Endothelial cell of umbilical vein (primary cell): ENCODE data around the gene RABGAP1. TPM values are rescaled to one million over a fixed set of nuclear protein-coding genes. Genes with fewer than 3 reads are reported as not detected.

ENCODE experiments used
- BruUV-seq: library from RNA; stranded (reverse); fragments of 400-500 nt; replicated peaks from 2 replicates; lab custom pipeline; 2021; lab: Mats Ljungman, UMichigan
- CTCF ChIA-PET: fragments of 300-600, 350-600 bp; sonication (Branson Sonifier 250); formaldehyde crosslinking; loops from one replicate; lab custom pipeline; 2021; ENCODE audit warnings: antibody characterized with exemption, inconsistent platforms; lab: Charles Lee
- POLR2A ChIA-PET: fragments of 300-600, 350-600 bp; sonication (Branson Sonifier 250); formaldehyde crosslinking; loops from one replicate; lab custom pipeline; 2021; ENCODE audit warnings: antibody characterized with exemption, inconsistent platforms; lab: Charles Lee
- DNase-seq: peaks from one replicate; pipeline ENCODE4 v3.0.0-alpha.2; 2011; ENCODE audit warnings: low read depth, low spot score
- FAIRE-seq: peaks from 2 replicates; lab custom pipeline; 2011; peaks lifted over from hg19 to GRCh38; lab: Jason Lieb, UNC
- H2AFZ ChIP-seq: 2 replicates; pipeline ENCODE4 v1.6.0; 2012; ENCODE audit warnings: low read depth, low read length, control low read depth, inconsistent platforms
- H3K27ac ChIP-seq: 2 replicates; pipeline ENCODE4 v1.5.1; 2011; ENCODE audit warnings: low read depth, mild to moderate bottlenecking, control low read depth, low read length, moderate library complexity; ENCODE audit not compliant: insufficient read depth
- H3K27me3 ChIP-seq, 2 experiments: 2 replicates each; pipeline versions ENCODE4 v1.6.0 to v1.6.1; 2011; ENCODE audit warnings: low read length in 2 of 2, mixed read lengths in 1 of 2; ENCODE audit not compliant: control insufficient read depth in 2 of 2, insufficient read depth in 2 of 2
- H3K36me3 ChIP-seq, 2 experiments: 2 replicates in 1 of 2; 3 replicates in 1 of 2; pipeline ENCODE4 v1.5.1; 2011; ENCODE audit warnings: low read length in 2 of 2, mild to moderate bottlenecking in 1 of 2, moderate library complexity in 1 of 2; ENCODE audit not compliant: control insufficient read depth in 2 of 2, insufficient read depth in 2 of 2; ENCODE audit errors: extremely low read depth in 1 of 2
- H3K4me1 ChIP-seq: 3 replicates; pipeline ENCODE4 v1.5.1; 2011; ENCODE audit warnings: mild to moderate bottlenecking, low read length; ENCODE audit not compliant: control insufficient read depth, insufficient read depth; ENCODE audit errors: extremely low read depth
- H3K4me2 ChIP-seq: 2 replicates; pipeline ENCODE4 v1.6.1; 2011; ENCODE audit warnings: low read length, control low read depth, mixed read lengths; ENCODE audit not compliant: insufficient read depth
- H3K4me3 ChIP-seq, 3 experiments: fragments of 200-600 bp in 1 of 3; sonication (generic), shearing (Covaris generic) in 1 of 3; replicated peaks in 1 of 3; 2 replicates each; pipeline ENCODE4 v1.5.1; 2011 to 2016; ENCODE audit warnings: control low read depth in 3 of 3, low read length in 3 of 3, mild to moderate bottlenecking in 2 of 3, inconsistent platforms in 1 of 3, low read depth in 1 of 3, moderate library complexity in 1 of 3; ENCODE audit not compliant: insufficient read depth in 1 of 3
- H3K79me2 ChIP-seq: 2 replicates; pipeline ENCODE4 v1.6.0; 2012; ENCODE audit warnings: low read length, inconsistent platforms; ENCODE audit not compliant: control insufficient read depth, insufficient read depth
- H3K9ac ChIP-seq: replicated peaks from 2 replicates; pipeline ENCODE3; 2011; ENCODE audit warnings: low read length, control low read depth; ENCODE audit not compliant: insufficient read depth; ENCODE audit errors: extremely low read depth
- H3K9me1 ChIP-seq: replicated peaks from 3 replicates; pipeline ENCODE4 v1.6.0; 2011; ENCODE audit warnings: mild to moderate bottlenecking, low read length; ENCODE audit not compliant: control insufficient read depth, insufficient read depth; ENCODE audit errors: extremely low read depth
- H3K9me3 ChIP-seq: replicated peaks from 2 replicates; pipeline ENCODE4 v1.5.1; 2012; ENCODE audit warnings: low read length, inconsistent platforms; ENCODE audit not compliant: control insufficient read depth, insufficient read depth
- H4K20me1 ChIP-seq: replicated peaks from 2 replicates; pipeline ENCODE3; 2011; ENCODE audit warnings: mild to moderate bottlenecking, low read length; ENCODE audit not compliant: control insufficient read depth, insufficient read depth; ENCODE audit errors: extremely low read depth
- CTCF ChIP-seq, 2 donors: IDR thresholded peaks; 1 replicate in 1 of 2; 2 replicates in 1 of 2; pipeline ENCODE4 v1.5.1; 2011; ENCODE audit warnings: low read length in 2 of 2, mild to moderate bottlenecking in 2 of 2, moderate library complexity in 2 of 2, control low read depth in 1 of 2, inconsistent platforms in 1 of 2, low read depth in 1 of 2; ENCODE audit not compliant: insufficient read depth in 1 of 2; ENCODE audit errors: extremely low read depth in 1 of 2
- EZH2 ChIP-seq: IDR thresholded peaks from 2 replicates; pipeline ENCODE4 v1.6.1; 2012; ENCODE audit warnings: borderline replicate concordance, low read depth, mild to moderate bottlenecking, moderate library complexity, low read length, inconsistent platforms; ENCODE audit not compliant: severe bottlenecking
- FOS ChIP-seq: IDR thresholded peaks from 2 replicates; pipeline ENCODE4 v1.6.1; 2011; ENCODE audit warnings: mild to moderate bottlenecking, low read length, moderate library complexity, borderline replicate concordance; ENCODE audit not compliant: insufficient read depth
- GATA2 ChIP-seq: IDR thresholded peaks from 2 replicates; pipeline ENCODE4 v1.7.0; 2011; ENCODE audit warnings: low read depth, mild to moderate bottlenecking, moderate library complexity, mixed read lengths, low read length; ENCODE audit not compliant: insufficient read length, insufficient read depth
- JUN ChIP-seq: IDR thresholded peaks from 2 replicates; pipeline ENCODE4 v1.6.1; 2011; ENCODE audit warnings: borderline replicate concordance, low read depth; ENCODE audit not compliant: insufficient read length, insufficient read depth
- MAX ChIP-seq: IDR thresholded peaks from 2 replicates; pipeline ENCODE4 v1.6.1; 2011; ENCODE audit not compliant: insufficient read depth, insufficient read length
- MYC ChIP-seq: IDR thresholded peaks from one replicate; pipeline ENCODE4 v1.6.1; 2011; ENCODE audit warnings: mild to moderate bottlenecking, low read depth, low read length
- POLR2A ChIP-seq: IDR thresholded peaks from 2 replicates; pipeline ENCODE4 v1.6.1; 2012; ENCODE audit warnings: low read depth, mild to moderate bottlenecking, control low read depth, low read length
- POLR2AphosphoS5 ChIP-seq: IDR thresholded peaks from 2 replicates; pipeline ENCODE4 v1.6.1; 2012; ENCODE audit warnings: low read depth, mild to moderate bottlenecking, control low read depth, low read length, moderate library complexity; ENCODE audit not compliant: insufficient read depth
- dilution Hi-C: fragments of 300-500 bp; cut with MboI; formaldehyde crosslinking; loops from one replicate; pipeline ENCODE4 v1.15.0; 2019; ENCODE audit warnings: low sequenced_read_pairs; ENCODE audit not compliant: extremely low pct_ligation_motif_present
- intact Hi-C: fragments of 100-400 bp; cut with micrococcal nuclease; formaldehyde crosslinking; loops from one replicate; pipeline ENCODE4 v1.10.0; 2022
- polyA plus RNA-seq, 4 experiments: library from polyadenylated mRNA; depleted of rRNA in 3 of 4; stranded (reverse) in 3 of 4; unstranded in 1 of 4; fragments of >200 nt; gene quantifications; 2 replicates each; pipeline versions ENCODE4 v1.2.1 to v1.2.3, GENCODE V29; 2011 to 2012; ENCODE audit warnings: missing spikeins in 1 of 4
- total RNA-seq: library from RNA; stranded (reverse); gene quantifications from 2 replicates; pipeline ENCODE4 v1.2.3, GENCODE V29; 2021

Gene RABGAP1
- total and polyA plus RNA-seq, 2 donors (not counting 3 experiments of a cell fraction or from before 2014, with no cell fraction given) = 19.0 to 53.6 TPM

- Histone ChIP-seq H3K27ac (no peak overlapping the region), H3K4me1 (peaks cover 5% of the 10 kb centered on the region), H2AFZ (no peak overlapping the region), H3K27me3 (no peaks in the 10 kb centered on the region), H3K4me2 (no peak overlapping the region), H3K4me3 (no peak overlapping the region), H3K9me1 (no peaks in the 10 kb centered on the region), H4K20me1 (no peaks in the 10 kb centered on the region), H3K36me3 (peaks cover 6% of the 10 kb centered on the region in 2 experiments), H3K79me2 (no peaks in the 10 kb centered on the region), H3K9me3 (no peaks in the 10 kb centered on the region), H3K9ac (no peak overlapping the region)
- intact Hi-C loops (no loop called here), dilution Hi-C loops (no loop called here)
- FAIRE-seq = no peak
- TF ChIP-seq EZH2 (no peak), FOS (no peak), JUN (no peak), POLR2A (no peak), MYC (no peak), GATA2 (no peak), POLR2AphosphoS5 (no peak), MAX (no peak), CTCF (IDR thresholded peaks at IDR 0.05; ENCODE audit: extremely low read depth in 1 of 2, insufficient read depth in 1 of 2, low read depth in 1 of 2, low read length in 2 of 2) (no peak)
- no peak for DNase-seq
- CTCF ChIA-PET = no interaction called here
- BruUV-seq = no TSS peak
- POLR2A ChIA-PET = no interaction called here
Measured at GRCh38 chr9:123065196-123065595, 124.4 kb downstream of the RABGAP1 start.
